ENCODE measurements around the gene CELA2B. TPM values are rescaled to one million over a fixed set of nuclear protein-coding genes. Genes with fewer than 3 reads are reported as not detected.
"Not testable (repeated sequence)": the region's sequence is repeated elsewhere in the genome, so short reads cannot be mapped to it uniquely, and the experiment has no call there.

CELA2B gene
- polyA plus RNA-seq, 4 donors, result 0.28 to 1.4 (median 0.41) TPM; not detected in 1

DNA sequence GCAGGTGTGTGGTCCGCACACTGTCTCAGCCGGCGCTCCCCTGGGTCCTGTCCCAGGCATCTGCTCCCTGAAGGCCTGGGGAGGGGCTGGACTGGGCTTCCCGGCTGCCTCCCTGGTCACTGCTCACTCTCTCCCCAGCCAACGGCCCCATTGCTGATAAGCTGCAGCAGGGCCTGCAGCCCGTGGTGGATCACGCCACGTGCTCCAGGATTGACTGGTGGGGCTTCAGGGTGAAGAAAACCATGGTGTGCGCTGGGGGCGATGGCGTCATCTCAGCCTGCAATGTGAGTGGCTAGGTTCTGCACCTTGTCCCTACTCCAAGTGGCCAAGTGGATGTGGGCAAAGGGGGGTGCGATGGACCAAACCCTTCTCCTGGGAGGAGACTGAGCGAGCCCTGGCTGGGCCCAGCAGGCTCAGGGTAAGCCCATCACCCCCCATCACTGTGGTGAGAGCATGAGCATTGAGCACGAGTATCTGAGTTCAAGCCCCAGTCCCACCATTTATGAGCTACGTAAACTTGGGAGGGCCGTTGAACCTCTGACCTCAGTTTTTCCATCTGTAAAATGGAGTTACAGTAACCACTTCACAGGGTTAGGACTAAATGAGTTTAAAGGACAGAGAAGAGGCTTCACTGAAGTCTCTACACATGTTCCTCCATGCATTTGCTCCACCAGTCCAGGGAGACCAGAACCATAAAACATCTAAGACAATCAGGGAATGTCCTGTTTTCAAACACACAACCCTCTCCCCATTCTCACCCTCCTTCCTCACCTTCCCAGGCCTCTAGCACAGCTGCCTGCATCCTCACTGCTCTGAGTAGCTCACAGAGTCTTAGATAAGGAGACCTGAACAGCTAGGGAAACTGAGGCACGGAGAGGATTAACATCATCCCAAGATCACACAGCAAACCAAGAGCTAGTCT lies 31.2 kb upstream of the CELA2B start:
- DNase-seq (ENCODE audit: low read depth in 4 of 4, low spot score in 2 of 4), result no peak

- DNase-seq (ENCODE audit: low read depth in 4 of 4, low spot score in 2 of 4), result no peak
Measured at GRCh38 chr1:15445390-15446122, 30.3 kb upstream of the CELA2B start.

- no peak for DNase-seq (ENCODE audit: low read depth in 4 of 4, low spot score in 2 of 4)
Measured at GRCh38 chr1:15446212-15446611, 29.7 kb upstream of the CELA2B start.

GRCh38 chr1:15448877-15449462 lies 26.9 kb upstream of the CELA2B start:
- no peak for DNase-seq (ENCODE audit: low read depth in 4 of 4, low spot score in 2 of 4)

GRCh38 chr1:15449567-15449966 lies 26.3 kb upstream of the CELA2B start:
- no peak for DNase-seq (ENCODE audit: low read depth in 4 of 4, low spot score in 2 of 4)

GRCh38 chr1:15451014-15451722 lies 24.7 kb upstream of the CELA2B start:
- no peak for DNase-seq (ENCODE audit: low read depth in 4 of 4, low spot score in 2 of 4)

- DNase-seq (ENCODE audit: low read depth in 4 of 4, low spot score in 2 of 4), result no peak
Measured at GRCh38 chr1:15452216-15452615, 23.7 kb upstream of the CELA2B start.

- DNase-seq (ENCODE audit: low read depth in 4 of 4, low spot score in 2 of 4), result no peak
Measured at GRCh38 chr1:15452866-15453571, 22.9 kb upstream of the CELA2B start.

DNA sequence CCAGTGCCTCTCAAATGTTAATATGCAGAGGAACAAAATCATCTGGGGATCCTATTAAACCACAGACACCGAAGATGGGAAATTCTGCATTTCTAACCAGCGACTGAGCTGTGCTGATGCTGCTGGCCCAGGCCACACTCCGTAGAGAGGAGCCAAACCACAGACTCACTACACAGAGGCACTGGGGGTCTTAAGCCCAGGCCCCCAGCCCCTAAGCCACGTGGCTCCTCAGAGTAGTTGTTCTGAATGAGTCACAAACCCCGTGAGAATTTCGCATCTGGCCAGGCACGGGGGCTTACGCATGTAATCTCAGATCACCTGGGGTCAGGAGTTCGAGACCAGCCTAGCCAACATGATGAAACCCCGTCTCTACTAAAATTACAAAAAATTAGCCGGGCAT lies 22.2 kb upstream of the CELA2B start:
- no peak for DNase-seq (ENCODE audit: low read depth in 4 of 4, low spot score in 2 of 4)

DNA sequence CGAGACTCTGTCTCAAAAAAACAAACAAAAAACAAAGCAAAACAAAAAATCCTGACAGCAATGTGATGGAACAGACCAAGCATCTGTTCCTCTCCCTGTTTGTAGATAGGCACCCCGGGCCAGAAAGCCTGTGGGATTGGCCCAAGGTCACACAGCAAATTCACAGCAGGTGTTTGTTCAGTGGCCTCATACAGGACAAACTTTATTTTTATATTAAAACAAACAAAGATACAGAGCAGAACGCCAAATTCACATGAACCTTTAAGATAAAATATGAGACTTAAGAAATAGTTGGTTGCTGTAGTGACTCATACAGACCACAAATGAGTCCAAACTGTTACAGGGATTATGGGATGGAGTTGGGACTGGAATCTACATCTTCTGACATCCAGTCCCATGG lies 21.6 kb upstream of the CELA2B start:
- no peak for DNase-seq (ENCODE audit: low read depth in 4 of 4, low spot score in 2 of 4)

GRCh38 chr1:15455522-15455921 lies 20.4 kb upstream of the CELA2B start:
- DNase-seq (ENCODE audit: low read depth in 4 of 4, low spot score in 2 of 4), result no peak

DNA sequence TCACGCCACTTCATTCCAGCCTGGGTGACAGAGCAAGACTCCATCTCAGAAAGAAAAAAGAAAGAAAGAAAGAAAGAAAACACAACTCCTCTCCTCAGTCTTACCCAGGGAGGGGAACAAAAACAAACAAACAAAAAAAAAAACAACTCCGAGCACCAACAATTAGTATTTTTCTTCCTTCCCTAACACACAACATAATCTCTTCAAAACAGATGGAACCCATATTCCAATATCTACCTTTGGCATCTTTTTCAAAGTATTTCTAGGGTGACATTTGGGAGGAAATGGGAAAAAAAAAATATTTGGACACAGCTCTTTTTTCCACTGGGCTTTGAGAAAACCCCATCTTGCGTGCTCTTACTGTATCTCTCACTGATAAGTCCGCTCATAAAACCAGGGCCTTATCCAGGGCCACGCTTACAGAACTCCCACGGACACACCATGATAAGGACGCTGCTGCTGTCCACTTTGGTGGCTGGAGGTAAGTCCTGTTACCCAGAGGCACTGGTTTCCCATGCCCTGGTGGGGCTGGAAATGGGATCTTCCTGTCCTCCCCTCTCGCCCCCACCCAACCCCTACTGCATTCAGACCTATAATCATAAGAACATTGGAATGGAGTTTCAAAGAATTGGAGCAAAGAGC lies 19.5 kb upstream of the CELA2B start, which contains the start of gene CELA2A:
CELA2A (plus strand) TSS at position 420 of the 642 bp plus-strand sequence; CDS start at position 442, 22 bp downstream.
- no peak for DNase-seq (ENCODE audit: low read depth in 4 of 4, low spot score in 2 of 4)

GRCh38 chr1:15457585-15457984 lies 18.3 kb upstream of the CELA2B start:
- DNase-seq (ENCODE audit: low read depth in 4 of 4, low spot score in 2 of 4), result no peak

GRCh38 chr1:15458388-15458787 lies 17.5 kb upstream of the CELA2B start:
- DNase-seq (ENCODE audit: low read depth in 4 of 4, low spot score in 2 of 4), result not testable (repeated sequence)

DNA sequence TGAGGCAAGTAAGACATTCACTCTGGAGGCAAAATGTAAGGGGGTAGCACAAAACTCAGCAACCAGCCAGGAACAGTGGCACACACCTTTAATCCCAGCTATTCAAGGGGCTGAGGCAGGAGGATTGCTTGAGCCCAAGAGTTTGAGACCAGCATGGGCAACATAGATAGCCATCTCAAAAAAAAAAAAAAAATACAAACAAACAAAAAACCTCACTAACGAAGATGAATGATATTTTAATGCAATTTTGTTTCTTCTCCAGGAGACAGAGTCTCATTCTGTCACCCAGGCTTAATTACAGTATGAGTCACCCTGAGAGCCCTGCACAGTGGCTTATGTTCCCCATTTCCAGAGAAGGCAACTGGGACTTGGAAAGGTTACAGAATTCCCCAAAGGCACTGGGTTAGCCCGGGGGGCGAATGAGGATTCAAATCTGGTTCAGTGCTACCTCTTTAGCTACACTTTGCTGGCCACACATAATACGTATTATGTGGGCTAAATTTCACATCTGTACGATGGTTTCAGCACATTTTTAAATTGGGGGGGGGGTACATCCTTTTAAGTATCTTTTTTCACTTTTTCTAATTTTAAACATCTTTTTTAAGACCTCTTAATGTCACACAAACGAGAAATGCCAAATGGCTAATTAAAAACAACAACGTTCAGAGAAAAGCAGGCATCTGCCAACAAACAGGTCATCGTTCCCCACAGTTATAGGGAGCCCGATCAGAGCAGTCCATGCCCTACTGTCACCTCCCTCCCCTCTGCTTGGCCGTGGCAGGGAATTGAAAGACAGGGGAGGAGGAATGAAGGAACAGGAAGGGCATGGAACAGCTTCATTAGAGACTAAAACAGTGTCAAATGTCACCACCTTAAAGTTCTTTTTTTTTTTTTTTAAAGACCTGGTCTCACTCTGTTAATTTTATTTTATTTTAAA lies 15.9 kb upstream of the CELA2B start:
- no peak for DNase-seq (ENCODE audit: low read depth in 4 of 4, low spot score in 2 of 4)

DNA sequence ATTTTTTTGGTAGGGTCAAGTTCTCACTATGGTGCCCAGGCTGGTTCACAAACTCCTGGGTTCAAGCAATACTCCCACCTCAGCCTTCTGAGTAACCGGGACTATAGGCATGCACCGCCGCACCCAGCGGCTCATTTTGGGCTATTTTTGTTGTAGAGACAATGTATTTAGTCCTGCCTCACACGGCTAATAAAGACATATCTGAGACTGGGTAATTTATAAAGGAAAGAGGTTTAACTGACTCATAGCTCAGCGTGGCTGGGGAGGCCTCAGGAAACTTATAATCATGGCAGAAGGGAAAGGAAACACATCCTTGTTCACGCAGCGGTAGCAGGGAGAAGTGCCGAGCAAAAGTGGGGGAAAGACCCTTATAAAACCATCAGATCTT lies 15.2 kb upstream of the CELA2B start:
- no peak for DNase-seq (ENCODE audit: low read depth in 4 of 4, low spot score in 2 of 4)

- DNase-seq (ENCODE audit: low read depth in 4 of 4, low spot score in 2 of 4), result not testable (repeated sequence)
Measured at GRCh38 chr1:15463064-15463800, 12.7 kb upstream of the CELA2B start.

- not testable (repeated sequence) for DNase-seq (ENCODE audit: low read depth in 4 of 4, low spot score in 2 of 4)
Measured at GRCh38 chr1:15463926-15464322, 12.0 kb upstream of the CELA2B start.

Measured in left renal cortex interstitium (tissue), 4 donors.